ENCODE measurements around the gene SBF2. TPM values are rescaled to one million over a fixed set of nuclear protein-coding genes. Genes with fewer than 3 reads are reported as not detected.

Gene SBF2
- total RNA-seq, 4 donors from 2014 or later, result 75.0 to 104 (median 86.9) TPM

GRCh38 chr11:9834291-9834690, 459.7 kb downstream of the SBF2 start:
- no peak for TF ChIP-seq POLR2A (IDR thresholded peaks at IDR 0.05)
- no peak for TF ChIP-seq EP300 (IDR thresholded peaks at IDR 0.05)
- TF ChIP-seq, protein P1, sequence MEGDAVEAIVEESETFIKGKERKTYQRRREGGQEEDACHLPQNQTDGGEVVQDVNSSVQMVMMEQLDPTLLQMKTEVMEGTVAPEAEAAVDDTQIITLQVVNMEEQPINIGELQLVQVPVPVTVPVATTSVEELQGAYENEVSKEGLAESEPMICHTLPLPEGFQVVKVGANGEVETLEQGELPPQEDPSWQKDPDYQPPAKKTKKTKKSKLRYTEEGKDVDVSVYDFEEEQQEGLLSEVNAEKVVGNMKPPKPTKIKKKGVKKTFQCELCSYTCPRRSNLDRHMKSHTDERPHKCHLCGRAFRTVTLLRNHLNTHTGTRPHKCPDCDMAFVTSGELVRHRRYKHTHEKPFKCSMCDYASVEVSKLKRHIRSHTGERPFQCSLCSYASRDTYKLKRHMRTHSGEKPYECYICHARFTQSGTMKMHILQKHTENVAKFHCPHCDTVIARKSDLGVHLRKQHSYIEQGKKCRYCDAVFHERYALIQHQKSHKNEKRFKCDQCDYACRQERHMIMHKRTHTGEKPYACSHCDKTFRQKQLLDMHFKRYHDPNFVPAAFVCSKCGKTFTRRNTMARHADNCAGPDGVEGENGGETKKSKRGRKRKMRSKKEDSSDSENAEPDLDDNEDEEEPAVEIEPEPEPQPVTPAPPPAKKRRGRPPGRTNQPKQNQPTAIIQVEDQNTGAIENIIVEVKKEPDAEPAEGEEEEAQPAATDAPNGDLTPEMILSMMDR (IDR thresholded peaks at IDR 0.05), result no peak
- Histone ChIP-seq H3K4me1 (peaks cover 0 to 4% (median 0%) of the 10 kb centered on the region in 4 donors), H3K27ac (no peak overlapping the region), H3K36me3 (peaks cover 0 to 36% (median 4%) of the 10 kb centered on the region in 3 donors), H3K9me3 (no peaks in the 10 kb centered on the region), H3K27me3 (no peaks in the 10 kb centered on the region), H3K4me3 (no peak overlapping the region)
- WGBS, 2 donors, result 98 to 99% methylated on average over 3 of the region's 3 CpGs
- DNase-seq (ENCODE audit: low spot score in 2 of 2), result no peak

DNA sequence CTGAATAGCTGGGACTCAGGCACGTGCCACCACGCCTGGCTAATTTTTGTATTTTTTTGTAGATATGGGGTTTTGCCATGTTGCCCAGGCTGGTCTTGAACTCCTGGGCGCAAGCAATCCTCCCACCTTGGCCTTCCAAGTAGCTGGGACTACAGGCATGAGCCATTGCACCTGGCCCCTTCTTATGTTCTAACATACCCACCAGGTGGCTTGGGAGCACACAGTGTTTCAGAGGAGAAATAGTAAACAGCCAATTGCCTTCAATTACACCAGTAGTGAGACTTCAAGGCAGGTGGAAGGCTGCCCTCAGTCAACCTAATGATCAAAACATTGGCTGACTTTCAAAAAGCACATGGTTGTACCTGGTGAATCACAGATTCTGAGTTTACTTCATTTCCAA, 462.9 kb downstream of the SBF2 start:
- no peaks in the 10 kb centered on the region for H3K9me3 ChIP-seq
- H3K27ac ChIP-seq, result no peak overlapping the region
- no peaks in the 10 kb centered on the region for H3K4me1 ChIP-seq
- H3K27me3 ChIP-seq, result no peaks in the 10 kb centered on the region
- WGBS, 2 donors, result 96 to 98% methylated on average over 3 of the region's 3 CpGs
- peaks cover 0 to 38% (median 4%) of the 10 kb centered on the region in 3 donors for H3K36me3 ChIP-seq
- TF ChIP-seq EP300 (IDR thresholded peaks at IDR 0.05), result no peak
- TF ChIP-seq POLR2A (IDR thresholded peaks at IDR 0.05), result no peak
- TF ChIP-seq, protein P1 (IDR thresholded peaks at IDR 0.05), result no peak
- no peak overlapping the region for H3K4me3 ChIP-seq
- no peak for DNase-seq (ENCODE audit: low spot score in 2 of 2)

GRCh38 chr11:9827708-9828107, 466.3 kb downstream of the SBF2 start:
- DNase-seq (ENCODE audit: low spot score in 2 of 2), result no peak
- H3K4me3 ChIP-seq, result no peak overlapping the region
- TF ChIP-seq, protein P1 (IDR thresholded peaks at IDR 0.05), result no peak
- TF ChIP-seq POLR2A (IDR thresholded peaks at IDR 0.05), result no peak
- no peak for TF ChIP-seq EP300 (IDR thresholded peaks at IDR 0.05)

GRCh38 chr11:9826390-9826789, 467.6 kb downstream of the SBF2 start:
- no peak for TF ChIP-seq POLR2A (IDR thresholded peaks at IDR 0.05)
- no peaks in the 10 kb centered on the region for H3K9me3 ChIP-seq
- peaks cover 0 to 15% (median 0%) of the 10 kb centered on the region in 3 donors for H3K36me3 ChIP-seq
- H3K27ac ChIP-seq, result no peak overlapping the region
- no peaks in the 10 kb centered on the region for H3K27me3 ChIP-seq
- 94 to 97% methylated on average over 1 of the region's 1 CpG for WGBS, 2 donors
- DNase-seq (ENCODE audit: low spot score in 2 of 2), result no peak
- H3K4me1 ChIP-seq, result peaks cover 0 to 6% (median 0%) of the 10 kb centered on the region in 4 donors
- no peak overlapping the region for H3K4me3 ChIP-seq

More at GRCh38 chr11:9827708-9828107, 466.3 kb downstream of the SBF2 start:
- H3K36me3 ChIP-seq, result peaks cover 0 to 28% (median 4%) of the 10 kb centered on the region in 3 donors
- H3K27ac ChIP-seq, result no peak overlapping the region
- no peaks in the 10 kb centered on the region for H3K27me3 ChIP-seq
- no peaks in the 10 kb centered on the region for H3K9me3 ChIP-seq
- no peaks in the 10 kb centered on the region for H3K4me1 ChIP-seq
- WGBS, 2 donors, result 82 to 95% methylated on average over 1 of the region's 1 CpG

DNA sequence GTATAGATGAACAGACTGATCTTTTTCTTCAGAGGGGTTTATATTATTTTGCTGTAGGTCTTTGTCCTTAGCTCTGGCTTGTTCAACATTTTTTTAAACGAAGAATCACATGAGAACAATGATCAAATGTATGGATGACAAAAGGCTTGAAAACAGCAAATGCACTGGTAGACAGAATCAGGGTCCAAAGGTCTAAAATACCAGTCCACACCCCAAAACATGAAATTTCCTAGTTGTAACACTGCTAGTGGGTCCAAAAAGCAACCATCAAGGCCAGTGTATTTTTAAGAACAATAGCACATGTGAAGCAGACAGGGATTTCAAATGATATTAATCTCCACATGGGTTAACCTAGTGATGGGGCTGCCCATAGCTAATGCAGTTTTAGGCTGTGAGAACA, 468.1 kb downstream of the SBF2 start:
- TF ChIP-seq POLR2A (IDR thresholded peaks at IDR 0.05), result no peak
- TF ChIP-seq, protein P1 (IDR thresholded peaks at IDR 0.05), result no peak
- TF ChIP-seq EP300 (IDR thresholded peaks at IDR 0.05), result no peak
- DNase-seq (ENCODE audit: low spot score in 2 of 2), result no peak

GRCh38 chr11:9825315-9825714, 468.7 kb downstream of the SBF2 start:
- DNase-seq (ENCODE audit: low spot score in 2 of 2), result no peak
- TF ChIP-seq, protein P1 (IDR thresholded peaks at IDR 0.05), result no peak
- TF ChIP-seq EP300 (IDR thresholded peaks at IDR 0.05), result no peak
- TF ChIP-seq POLR2A (IDR thresholded peaks at IDR 0.05), result no peak
- H3K27me3 ChIP-seq, result no peaks in the 10 kb centered on the region
- H3K9me3 ChIP-seq, result no peaks in the 10 kb centered on the region
- H3K4me3 ChIP-seq, result no peak overlapping the region
- H3K27ac ChIP-seq, result no peak overlapping the region
- H3K36me3 ChIP-seq, result peaks cover 0 to 9% (median 0%) of the 10 kb centered on the region in 3 donors
- WGBS, 2 donors, result 70 to 78% methylated on average over 4 of the region's 4 CpGs
- H3K4me1 ChIP-seq, result peaks cover 0 to 17% (median 0%) of the 10 kb centered on the region in 4 donors

More for the DNA sequence above, 468.1 kb downstream of the SBF2 start:
- Histone ChIP-seq H3K27ac (no peak overlapping the region), H3K4me3 (no peak overlapping the region), H3K36me3 (peaks cover 0 to 10% (median 0%) of the 10 kb centered on the region in 3 donors), H3K9me3 (no peaks in the 10 kb centered on the region), H3K27me3 (no peaks in the 10 kb centered on the region), H3K4me1 (peaks cover 0 to 11% (median 0%) of the 10 kb centered on the region in 4 donors)
- WGBS, 2 donors, result 65 to 75% methylated on average over 1 of the region's 1 CpG

Measured in tibial nerve (tissue), 4 donors.